ENCODE results near the gene ST14.

The ST14 gene

DNA sequence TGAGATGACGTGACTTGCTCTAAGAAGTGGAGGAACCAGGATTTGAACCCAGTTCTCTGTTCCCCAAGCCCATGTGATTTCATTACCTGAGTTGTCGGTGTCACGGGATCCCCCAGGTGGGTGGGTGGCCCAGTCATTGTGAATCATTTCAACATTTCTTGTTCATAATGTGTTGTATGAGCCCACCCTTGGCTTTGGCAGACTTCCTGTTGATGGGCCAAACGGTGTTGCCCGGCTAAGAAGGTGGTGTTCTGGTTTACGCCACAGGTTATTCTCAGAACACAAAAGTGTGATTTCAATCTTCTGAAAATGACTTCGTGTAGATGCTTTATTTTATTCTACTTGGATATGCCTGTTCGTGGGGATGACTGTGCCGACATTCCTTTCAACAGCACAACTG lies 21.6 kb upstream of the ST14 start:
- DNase-seq = no peak

DNA sequence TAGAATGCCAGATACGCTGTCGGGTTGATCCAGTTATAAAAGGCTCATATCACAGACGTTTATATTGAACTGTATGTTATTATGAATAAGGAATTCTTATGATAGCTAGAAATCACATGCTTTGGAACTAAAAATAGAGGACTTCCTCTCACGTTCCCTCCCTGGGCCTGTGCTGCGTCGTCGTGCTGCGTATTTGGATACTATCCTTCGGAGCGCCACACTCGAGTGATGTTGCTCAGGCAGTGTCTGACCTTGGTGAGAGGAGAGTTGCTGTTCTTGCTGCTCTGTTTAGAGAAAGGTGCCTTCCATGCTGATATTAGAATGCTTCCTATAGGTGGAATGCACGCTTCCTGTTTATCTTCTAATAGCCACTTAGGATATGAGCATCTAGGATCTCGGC lies 20.2 kb upstream of the ST14 start:
- DNase-seq = no peak

DNA sequence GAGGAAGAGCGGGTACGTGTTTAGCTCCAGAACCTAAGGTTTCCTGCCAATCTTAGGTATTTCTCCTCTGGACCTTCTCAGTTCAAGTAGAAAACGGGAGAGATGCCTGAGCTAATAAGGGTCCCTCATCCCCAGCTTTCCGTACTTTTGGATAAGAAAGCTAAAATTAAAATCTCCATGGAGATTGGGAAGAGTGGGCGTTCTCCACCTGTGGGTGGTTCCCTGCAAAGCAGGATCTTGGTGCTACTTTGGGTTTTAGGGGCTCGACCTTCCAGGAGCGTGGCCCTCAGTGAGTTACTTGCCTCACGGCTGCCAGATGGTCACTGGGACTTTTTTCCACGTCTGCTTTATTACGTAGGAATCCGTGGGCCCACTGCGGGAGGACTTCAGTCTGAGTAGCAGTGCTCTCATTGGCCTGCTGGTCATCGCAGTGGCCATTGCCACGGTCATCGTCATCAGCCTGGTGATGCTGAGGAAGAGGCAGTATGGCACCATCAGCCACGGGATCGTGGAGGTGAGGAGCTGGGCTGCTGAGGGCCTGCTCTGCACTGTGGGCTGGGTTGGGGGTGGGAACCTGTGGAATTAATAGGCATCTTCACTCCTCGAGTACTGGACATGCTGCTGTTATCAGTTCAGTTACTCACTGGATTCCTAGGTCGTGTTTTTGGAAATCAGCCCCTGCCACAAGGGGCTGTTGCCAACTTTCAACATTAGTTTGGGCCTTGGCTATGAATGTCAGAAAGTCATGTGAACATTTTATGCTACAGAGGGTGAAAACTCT lies 17.8 kb upstream of the ST14 start:
- no peak for DNase-seq

DNA sequence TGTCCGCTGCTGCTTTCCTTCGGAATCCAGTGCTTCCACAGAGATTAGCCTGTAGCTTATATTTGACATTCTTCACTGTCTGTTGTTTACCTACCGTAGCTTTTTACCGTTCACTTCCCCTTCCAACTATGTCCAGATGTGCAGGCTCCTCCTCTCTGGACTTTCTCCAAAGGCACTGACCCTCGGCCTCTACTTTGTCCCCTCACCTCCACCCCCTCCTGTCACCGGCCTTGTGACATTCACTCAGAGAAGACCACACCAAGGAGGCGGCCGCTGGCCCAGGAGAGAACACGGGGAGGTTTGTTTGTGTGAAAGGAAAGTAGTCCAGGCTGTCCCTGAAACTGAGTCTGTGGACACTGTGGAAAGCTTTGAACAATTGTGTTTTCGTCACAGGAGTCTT lies 15.4 kb upstream of the ST14 start:
- no peak for DNase-seq

DNA sequence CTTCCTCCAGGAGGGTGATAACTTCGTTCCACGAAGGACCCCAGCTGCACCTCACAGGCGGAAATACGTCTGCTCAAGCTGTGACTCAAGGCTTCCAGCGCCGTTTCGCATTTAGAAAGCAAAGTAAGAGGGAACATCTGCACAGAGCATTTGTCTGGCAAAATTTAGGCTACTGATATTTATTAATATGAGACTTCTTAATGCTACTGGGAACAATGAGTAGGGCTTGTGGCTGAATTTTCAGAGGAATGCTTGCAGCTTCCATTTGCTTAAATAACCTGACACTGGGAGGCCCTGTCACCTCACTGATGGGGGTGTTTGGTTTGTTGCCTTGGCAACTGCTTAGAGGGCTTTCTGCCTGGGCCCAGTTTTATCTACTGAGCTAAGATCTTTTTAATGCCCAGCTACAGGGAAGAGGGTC lies 14.7 kb upstream of the ST14 start:
- no peak for DNase-seq

DNA sequence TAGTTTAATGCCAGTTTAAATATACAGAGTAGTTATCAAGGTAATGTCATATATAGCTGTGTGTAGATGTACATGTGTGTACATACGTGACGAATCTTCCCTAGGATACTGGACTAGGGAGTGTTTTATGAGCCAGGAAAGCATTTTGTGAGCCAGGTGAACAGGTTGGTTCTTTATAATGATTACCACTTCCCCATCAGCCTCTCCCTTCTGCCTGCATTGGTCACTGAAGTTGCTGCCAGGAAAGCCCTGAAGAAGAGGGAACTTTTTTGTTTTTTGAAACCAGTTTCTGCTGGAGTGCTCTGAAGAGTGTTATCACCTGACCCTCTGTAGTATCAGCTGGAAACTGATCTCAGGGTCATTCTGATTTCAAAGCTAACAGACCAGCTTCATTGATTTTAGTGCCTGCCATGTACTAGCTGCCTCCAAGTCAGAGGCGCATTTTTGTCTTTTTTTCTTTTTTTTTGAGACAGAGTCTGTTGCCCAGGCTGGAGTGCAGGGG lies 14.2 kb upstream of the ST14 start:
- no peak for DNase-seq

DNA sequence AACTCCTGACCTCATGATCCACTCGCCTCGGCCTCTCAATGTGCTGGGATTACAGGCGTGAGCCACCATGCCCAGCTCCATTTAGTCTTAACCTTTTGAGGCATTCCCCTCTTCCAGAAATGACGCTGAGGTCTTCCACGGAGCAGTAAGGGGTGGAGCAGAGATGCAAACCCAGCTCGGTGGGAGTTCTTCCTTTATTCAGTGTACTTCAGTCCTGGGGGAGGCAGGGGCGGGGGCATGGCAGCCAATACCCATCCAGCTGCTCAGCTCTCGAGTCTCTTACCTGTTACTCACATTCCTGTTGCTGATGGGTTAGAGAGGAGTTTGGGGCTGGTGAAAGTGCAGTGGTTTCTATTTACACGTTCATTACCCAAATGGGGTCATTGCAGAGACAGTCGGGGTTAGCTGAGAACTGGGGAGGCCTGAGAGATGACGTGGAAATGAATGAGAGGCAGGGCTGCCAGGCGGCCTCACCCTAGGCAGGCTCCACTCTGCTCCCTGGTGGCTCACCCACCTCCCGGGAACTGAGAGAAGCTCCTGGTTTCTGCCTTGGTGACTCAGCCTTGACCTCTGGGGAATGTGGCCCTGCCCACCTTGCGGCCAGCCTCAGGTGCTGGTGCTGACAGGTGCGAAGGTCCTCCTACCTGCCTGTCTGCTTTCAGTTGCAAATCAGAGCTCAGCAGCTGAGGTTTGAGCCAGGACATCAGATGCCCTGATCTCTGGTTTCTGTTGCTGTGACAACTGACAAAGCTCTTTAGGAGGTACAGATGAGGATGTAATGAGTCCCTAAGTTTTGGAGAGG lies 13.4 kb upstream of the ST14 start:
- peak in 1 of 5 experiments; percentile 24 for DNase-seq

DNA sequence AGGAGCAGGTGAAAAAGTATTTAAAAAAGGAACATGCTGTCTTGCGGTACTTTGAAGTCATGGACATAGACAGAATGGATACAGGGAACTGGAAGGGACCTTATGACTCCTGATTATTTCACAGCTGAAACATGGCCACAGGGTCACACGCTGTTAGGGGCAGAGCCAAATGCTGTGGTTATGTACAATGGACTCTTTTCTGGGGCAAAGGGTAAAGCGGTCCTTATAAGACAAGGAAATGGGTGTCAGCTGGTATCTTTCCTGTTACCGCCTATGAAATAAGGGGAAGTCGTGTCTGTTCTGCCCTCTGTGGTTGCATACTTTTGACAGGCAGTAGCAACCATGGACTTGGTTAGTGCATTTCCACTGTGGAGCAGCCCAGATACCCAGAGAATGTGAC lies 12.8 kb upstream of the ST14 start:
- peak in 2 of 5 experiments; percentile 36 to 51 for DNase-seq

DNA sequence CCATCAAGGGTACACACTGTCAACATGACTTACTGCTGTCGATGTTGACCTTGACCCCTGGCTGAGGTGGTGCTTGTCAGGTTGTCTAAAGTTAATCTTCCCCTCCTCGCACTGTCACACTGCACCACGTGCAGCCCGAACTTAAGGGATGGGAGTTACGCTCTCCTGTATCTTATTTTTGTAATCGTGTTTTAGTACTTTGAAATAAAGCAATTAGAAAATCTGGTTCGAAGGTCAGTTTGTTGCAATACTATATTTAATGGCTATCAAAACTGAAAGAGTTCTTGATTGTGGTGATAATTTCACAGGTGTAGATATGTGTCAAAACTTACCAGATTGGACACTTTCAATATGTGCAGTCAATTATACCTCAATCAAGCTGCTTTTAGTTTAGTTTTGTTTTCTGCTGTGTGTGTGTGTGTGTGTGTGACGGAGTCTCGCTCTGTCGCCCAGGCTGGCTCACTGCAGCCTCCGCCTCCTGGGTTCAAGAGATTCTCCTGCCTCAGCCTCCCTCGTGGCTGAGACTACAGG lies 10.7 kb upstream of the ST14 start:
- DNase-seq = no peak

DNA sequence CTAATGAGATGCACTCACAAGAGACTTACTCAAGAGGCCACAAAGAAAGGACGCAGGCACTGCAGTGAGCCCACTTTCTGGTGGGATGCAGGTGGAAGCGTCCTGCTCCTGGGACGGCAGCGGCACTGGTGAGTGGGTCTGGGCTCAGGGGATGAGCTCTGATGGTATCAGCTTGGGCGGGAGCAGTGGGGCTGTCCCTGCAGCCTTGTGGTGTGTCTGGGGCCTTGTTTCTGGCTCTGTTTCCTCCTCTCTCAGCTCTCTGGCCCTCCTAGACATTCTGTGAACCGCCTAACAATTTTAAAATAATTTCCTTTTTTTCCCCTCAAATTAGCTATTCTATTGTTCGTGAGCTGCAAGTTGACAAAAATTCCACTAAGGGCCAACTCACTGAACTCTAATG lies 8.8 kb upstream of the ST14 start:
- DNase-seq = no peak

DNA sequence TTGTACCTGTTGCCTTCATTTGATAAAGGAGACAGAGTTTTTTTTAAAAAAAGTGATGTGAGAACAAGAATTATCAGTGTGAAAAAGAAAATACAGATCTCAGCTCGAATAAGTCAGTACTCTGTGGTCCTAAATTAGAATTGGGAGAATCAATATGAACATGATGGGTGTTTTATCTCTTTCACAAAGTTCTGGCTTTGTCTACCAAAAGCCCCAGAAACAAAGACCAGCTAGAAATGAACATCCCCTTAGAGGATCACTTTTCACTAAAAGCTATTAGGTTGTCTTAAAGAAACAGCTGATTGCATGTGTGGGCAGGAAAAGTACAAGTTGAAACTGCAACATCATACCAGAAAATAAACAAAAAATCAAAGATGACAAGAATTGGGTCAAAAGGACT lies 8.4 kb upstream of the ST14 start:
- DNase-seq = no peak

DNA sequence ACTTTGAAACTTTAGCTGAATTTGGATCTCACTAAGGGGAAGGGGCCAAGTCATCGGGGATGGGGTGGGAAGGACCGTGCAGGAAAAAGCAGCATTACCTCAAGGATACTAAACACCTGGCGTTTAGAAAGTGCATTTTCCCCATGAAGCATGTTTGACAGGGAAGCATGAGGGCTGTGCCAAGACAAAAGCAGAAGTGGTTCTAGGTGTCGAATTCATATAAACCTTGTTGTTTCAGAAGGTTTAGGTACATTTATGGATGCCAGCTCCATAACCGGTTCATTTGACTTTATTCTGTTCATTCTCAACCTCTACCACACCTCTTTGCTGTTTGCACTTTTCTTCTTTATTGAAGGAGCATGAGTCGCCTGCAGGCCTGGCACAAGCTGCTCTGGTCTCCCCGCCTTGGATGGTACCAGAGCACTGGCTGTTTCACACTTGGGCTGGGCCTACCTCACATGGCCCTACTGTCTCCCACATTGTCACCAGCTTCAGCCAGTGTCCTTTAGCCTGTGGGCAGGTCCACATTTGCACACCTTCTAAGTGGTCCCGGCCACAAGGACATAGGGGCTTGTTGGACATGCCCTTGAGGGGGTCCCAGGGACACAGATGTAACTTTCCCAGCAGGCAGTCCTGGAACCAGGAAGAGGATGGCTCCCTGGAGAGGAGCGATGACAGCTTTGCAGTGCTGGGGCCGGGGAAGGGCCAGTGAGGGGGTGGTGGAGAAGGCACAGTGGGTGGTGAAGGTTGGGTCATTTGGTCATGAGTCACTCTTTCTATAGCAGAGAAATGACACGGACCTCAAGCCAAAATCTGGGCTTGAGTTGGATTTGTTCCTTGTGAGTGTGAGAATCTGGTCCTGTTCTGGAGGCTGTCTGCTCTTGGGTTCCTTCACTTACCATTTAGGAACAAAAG lies 3.2 kb upstream of the ST14 start:
- DNase-seq = no peak

DNA sequence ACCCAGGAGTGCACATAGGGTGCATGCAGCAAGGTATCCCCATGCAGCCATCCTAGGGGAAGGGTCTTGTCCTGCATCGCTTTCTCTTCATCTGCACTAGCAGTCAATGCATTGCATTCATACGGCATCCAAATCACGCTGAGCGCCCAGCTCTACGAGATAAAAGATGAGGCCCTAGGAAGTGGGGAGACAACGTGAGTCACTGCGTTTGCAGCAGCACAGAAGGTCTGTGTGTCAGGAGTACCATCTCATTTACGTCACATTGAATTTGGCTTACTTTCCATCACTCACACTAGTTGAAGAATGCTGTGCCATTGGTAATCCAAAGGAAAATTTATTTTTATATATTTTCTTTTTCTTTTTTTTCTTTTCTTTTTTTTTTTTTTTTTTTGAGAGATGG lies 2.5 kb upstream of the ST14 start:
- DNase-seq = no peak

DNA sequence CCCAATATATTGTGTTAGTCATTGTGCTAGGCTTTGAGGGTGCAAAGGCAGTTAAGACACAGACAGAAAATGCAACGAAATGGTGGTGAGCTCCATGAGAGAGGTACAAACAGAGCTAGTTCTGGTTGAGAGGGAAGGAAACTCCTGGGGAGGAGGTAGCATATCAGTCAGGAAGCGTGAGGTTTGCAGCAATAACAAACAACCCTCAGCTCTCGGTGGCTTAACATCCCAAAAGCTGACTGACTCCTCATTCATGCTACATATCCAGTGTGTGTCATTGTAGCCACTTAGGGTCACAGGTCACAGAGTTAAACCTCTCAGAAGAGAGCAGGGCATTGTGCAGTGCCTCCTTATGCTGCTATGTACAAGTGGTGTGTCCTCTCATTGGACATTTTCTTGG lies 1.7 kb upstream of the ST14 start:
- no peak for DNase-seq

DNA sequence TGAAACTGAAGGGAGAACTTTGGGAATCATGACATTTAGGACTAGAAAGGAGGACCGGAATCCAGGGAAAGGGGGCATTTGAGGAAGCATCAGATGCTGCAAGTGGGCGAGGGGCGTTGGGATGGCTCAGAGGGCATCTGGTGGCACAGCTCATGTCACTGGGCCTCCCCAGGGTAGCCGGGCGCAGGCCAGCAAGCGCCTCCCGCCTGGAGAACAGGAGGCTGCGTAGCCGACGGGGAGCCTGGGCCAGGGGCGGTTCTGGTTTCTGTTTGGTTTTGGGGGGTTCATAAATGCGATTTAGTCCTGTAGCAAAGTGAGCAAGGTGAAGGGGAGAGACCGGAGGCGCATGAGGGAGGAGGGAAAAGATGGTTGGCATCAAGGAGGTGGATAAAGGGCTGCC lies 443 bp upstream of the ST14 start:
- no peak for DNase-seq

DNA sequence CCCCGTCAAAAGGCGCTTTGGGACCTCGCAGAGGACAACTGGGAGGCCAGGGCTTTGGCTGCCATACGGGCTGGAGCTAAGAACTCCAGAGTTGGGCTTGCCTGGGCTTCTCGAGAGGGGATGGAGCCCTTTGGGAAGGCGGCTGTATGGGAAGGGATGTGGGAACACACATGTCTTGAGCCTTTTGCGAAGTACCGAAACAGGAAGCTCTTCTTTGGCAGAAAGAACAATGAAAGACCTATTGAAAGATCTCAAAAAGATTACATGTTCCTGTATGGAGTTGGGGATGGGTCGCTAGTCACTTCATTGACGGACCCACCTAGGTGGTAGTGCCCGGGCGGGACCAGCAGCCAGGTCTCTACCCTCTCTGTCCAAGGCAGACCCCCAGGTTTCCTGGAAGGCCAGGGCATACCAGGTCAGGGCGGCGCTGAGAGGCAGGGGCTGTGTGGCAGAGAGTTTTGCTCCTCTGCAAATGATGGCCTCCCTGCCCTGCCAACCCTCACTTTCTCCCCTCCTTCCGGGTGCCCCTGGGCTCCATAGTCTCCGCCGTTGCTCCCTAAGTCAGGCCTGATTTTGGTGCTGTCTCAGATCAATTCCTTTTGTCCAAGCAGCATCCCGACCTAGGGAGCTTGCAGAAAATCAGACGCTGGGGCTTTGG lies 1.0 kb downstream of the ST14 start:
- no peak for DNase-seq

DNA sequence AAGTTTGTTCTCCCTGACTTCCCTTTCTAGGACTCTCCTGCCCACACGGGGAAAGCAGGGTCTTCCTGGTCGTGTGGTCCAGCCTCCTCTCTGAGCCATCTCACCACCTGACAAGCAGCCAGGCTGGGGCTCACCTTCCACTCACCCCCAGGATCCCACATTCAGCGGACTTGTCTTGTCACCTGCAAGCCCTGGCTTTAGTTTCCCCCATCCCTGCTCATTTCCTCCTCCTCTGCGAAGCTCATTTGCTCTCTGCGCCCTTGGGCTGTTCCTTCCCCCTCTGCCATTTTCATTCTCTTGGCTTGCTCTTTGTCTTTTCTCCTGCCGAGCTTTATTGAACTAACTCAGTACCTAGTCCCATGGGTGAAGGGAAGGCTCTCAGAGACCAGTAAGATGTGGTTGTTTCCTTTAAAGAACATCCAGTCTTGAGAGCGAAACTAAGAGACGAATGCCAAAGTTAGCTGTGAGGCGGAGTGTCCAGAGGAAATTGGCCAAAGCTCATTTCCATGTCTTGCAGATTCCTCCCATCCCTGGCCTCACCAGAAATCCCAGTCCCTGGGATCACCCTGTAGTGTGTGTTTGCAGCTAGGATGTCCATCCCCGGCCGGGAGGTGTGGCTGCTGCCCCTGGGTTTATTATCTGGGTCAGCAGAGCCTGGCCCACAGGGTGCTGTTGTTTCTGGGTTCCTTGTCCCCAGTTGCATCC lies 2.0 kb downstream of the ST14 start:
- no peak for DNase-seq

DNA sequence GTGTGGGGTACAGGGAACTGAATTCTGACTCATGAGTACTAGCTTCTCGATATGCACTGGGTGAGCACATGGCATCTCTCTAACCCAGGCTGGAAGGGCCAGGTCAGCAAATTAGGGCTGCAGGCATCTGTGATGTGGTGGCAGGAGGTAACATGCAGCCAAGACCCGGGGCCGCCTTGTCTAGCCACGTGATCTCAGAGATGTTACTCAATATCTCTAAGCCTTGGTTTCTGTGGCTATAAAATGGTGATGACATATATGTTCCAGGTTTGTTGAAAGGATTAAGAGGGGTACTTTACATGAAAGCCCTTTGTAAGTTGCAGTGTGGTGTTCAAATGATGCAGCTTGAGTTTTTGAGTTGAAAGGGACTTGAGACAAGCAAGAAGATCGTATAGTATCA lies 3.2 kb downstream of the ST14 start:
- DNase-seq = no peak

DNA sequence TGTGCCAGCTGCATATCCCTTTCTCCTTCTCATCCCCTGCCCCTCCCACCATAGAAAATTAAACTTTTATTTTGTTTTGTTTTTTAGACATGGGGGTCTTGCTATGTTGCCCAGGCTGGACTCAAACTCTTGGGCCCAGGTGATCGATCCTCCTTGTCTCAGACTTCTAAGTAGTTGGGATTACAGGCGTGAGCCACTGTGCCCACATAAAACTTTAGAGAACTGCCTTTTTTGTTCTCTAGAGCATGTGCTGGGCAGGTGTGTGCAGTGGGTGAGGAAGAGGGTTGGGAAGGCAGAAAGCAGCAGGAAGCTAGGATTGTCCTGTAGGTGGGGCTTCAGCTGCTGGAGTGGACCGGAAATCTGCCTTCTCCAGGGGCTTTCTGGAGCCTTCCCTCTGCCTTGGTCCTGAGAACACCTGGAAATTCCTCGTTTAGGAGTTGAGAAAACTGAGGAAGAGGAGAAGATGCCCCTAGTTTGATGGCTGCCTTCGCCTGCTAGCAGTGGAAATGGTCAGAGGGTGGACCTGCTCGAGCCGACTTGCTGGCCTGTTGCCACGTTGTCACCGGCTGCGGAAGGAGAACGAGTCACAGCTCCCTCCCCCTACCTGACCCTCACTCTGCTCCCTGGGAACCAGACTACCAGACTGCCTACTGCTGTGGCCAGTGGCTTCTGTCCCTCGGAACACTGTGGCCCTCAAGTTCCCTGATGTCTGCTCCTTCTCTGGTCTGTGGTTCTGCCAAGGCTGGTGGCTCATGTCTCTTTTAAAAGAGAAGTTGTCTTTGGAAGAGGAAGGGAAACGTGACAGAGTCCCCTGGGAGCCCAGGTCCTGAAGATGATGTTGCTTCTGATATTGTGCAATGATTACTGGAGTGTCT lies 4.0 kb downstream of the ST14 start:
- DNase-seq = no peak

DNA sequence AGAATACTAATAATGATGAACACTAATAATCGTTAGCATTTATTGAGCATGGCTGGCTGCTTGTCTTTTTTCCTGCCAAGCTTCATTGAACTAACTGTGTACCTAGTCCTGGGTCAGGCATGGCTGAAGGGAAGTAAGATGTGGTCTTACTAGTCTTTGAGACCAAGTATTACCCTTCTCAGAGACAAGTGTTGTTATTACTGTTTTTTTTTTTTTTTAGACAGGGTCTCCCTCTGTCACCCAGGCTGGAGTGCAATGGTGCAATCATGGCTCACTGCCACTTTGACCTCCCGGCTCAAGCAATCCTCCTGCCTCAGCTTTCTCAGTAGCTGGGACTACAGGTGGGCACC lies 4.6 kb downstream of the ST14 start:
- DNase-seq = no peak

Measured in T-helper 2 cell (primary cell).